IPS DF 4.7 (cell line): ENCODE results near the gene OR52B6.
"Not testable (repeated sequence)": the region's sequence is repeated elsewhere in the genome, so short reads cannot be mapped to it uniquely, and the experiment has no call there.

Source experiments
- DNase-seq: peaks from one replicate; pipeline ENCODE4 v3.0.0-alpha.2; 2013; ENCODE audit warnings: low spot score; ENCODE audit errors: extremely low read depth

The OR52B6 gene

GRCh38 chr11:5580577-5580976 is at the start of gene OR52B6:
TSS of gene OR52B6 (plus strand) at chr11:5580877. CDS start at chr11:5580877, 0 bp downstream.
- DNase-seq = no peak

GRCh38 chr11:5531053-5531831 is 49.4 kb upstream of the OR52B6 start:
- DNase-seq = no peak

GRCh38 chr11:5534046-5534445 is 46.6 kb upstream of the OR52B6 start:
- no peak for DNase-seq

- no peak for DNase-seq
Measured at GRCh38 chr11:5536482-5536881, 44.2 kb upstream of the OR52B6 start.

- DNase-seq = no peak
Measured at GRCh38 chr11:5541427-5541826, 39.2 kb upstream of the OR52B6 start.

- no peak for DNase-seq
Measured at GRCh38 chr11:5546457-5546856, 34.2 kb upstream of the OR52B6 start.

- DNase-seq = no peak
Measured at GRCh38 chr11:5547982-5548381, 32.7 kb upstream of the OR52B6 start.

- no peak for DNase-seq
Measured at GRCh38 chr11:5548440-5548839, 32.2 kb upstream of the OR52B6 start, which contains the start of gene OR52H1. TSS of gene OR52H1 (minus strand) at chr11:5548540. CDS start at chr11:5545505, 3,035 bp downstream.

- DNase-seq = no peak
Measured at GRCh38 chr11:5550440-5551095, 30.1 kb upstream of the OR52B6 start.

- no peak for DNase-seq
Measured at GRCh38 chr11:5553343-5553742, 27.3 kb upstream of the OR52B6 start.

GRCh38 chr11:5556596-5557188 is 24.0 kb upstream of the OR52B6 start:
- no peak for DNase-seq

- DNase-seq = no peak
Measured at GRCh38 chr11:5557751-5558150, 22.9 kb upstream of the OR52B6 start.

GRCh38 chr11:5564259-5565019 is 16.2 kb upstream of the OR52B6 start:
- DNase-seq = no peak

- no peak for DNase-seq
Measured at GRCh38 chr11:5574654-5575053, 6.0 kb upstream of the OR52B6 start.

GRCh38 chr11:5575152-5575551 is 5.5 kb upstream of the OR52B6 start:
- DNase-seq = no peak

- DNase-seq = no peak
Measured at GRCh38 chr11:5577101-5577500, 3.6 kb upstream of the OR52B6 start.

- DNase-seq = no peak
Measured at GRCh38 chr11:5581014-5581413, 337 bp downstream of the OR52B6 start.

GRCh38 chr11:5584458-5584857 is 3.8 kb downstream of the OR52B6 start:
- DNase-seq = not testable (repeated sequence)

GRCh38 chr11:5589906-5590305 is 9.2 kb downstream of the OR52B6 start:
- not testable (repeated sequence) for DNase-seq

- no peak for DNase-seq
Measured at GRCh38 chr11:5591613-5592012, 10.9 kb downstream of the OR52B6 start.

- DNase-seq = no peak
Measured at GRCh38 chr11:5592615-5593014, 11.9 kb downstream of the OR52B6 start.

GRCh38 chr11:5593146-5593545 is 12.5 kb downstream of the OR52B6 start:
- DNase-seq = no peak
